Colon (tissue), 2 donors: ENCODE results near the gene PPP5C.
"Not testable (repeated sequence)": the region's sequence is repeated elsewhere in the genome, so short reads cannot be mapped to it uniquely, and the experiment has no call there.

Experiments used
- FAIRE-seq: peaks from 2 replicates; lab custom pipeline; 2012; peaks lifted over from hg19 to GRCh38; lab: Jason Lieb, UNC
- donor health status: control.
- donor health status: control.

PPP5C gene

DNA sequence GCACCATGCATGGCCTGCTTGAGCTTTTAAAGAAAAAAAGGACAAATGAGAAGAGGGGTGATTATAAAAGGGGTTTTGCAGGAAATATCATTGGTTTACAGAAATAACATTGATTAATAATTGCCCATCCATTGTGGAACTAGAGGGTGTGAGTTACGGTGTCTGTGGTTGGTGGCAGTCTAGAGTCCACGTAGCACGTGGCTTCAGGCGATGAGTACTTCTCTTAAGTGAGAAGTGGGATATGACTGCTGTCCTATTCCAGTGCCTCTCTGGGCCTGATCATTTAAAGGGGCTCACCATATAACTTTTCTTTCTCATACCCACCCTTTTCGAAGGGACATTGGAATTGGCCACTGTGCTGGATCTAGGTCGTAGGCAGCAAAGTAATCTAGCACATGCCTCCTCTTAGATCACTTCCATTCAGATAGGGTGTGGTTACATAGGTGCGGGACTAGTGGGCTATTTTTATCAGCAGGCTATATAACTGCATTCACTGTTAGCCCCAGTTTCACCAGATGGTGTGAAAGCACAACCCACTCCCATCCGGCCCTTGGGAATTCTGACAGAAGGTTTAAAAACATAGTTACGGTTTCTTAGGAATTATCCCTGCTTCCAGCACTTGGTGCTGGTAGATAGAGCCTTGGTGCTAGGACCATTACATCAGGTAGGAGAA lies 19.9 kb downstream of the PPP5C start:
- no peak for FAIRE-seq

DNA sequence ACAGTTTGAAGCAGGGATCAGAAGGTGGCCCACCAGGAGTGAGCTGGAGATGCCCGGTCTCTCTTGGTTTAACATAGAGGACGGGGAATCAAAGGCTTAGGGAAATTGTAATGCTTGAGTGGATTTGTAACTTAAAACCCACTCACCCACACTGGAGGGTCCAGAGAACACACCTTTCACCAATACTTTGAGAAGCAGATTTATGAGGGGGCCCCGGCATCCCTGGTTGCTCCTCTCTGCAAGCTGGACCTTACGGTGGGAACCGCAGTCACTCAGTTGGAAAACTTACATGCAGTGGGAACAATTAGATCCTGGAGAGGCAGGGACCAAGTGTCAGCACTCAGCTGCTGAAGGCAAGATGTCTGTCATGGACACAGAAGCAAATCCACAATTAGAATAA lies 20.5 kb downstream of the PPP5C start:
- no peak for FAIRE-seq

- no peak for FAIRE-seq
These were observed 21.2 kb downstream of the PPP5C start for GRCh38 chr19:46368116-46368515.

DNA sequence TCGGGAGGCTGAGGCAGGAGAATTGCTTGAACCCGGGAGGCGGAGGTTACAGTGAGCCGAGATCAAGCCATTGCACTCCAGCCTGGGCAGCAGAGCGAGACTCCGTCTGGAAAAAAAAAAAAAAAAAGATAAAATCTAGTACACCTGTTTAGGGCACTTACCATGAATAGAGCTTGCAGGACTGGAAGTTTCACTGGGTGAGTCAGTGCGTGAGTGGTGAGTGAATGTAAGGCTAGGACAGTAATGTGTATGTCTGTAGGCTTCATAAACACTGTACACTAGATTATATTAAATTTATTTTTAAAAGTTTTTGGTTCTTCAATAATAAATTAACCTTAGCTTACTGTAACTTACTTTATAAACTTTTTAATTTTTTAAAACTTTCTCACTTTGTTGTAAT lies 22.9 kb downstream of the PPP5C start:
- no peak for FAIRE-seq

GRCh38 chr19:46371371-46371901 lies 24.5 kb downstream of the PPP5C start:
- FAIRE-seq = no peak

DNA sequence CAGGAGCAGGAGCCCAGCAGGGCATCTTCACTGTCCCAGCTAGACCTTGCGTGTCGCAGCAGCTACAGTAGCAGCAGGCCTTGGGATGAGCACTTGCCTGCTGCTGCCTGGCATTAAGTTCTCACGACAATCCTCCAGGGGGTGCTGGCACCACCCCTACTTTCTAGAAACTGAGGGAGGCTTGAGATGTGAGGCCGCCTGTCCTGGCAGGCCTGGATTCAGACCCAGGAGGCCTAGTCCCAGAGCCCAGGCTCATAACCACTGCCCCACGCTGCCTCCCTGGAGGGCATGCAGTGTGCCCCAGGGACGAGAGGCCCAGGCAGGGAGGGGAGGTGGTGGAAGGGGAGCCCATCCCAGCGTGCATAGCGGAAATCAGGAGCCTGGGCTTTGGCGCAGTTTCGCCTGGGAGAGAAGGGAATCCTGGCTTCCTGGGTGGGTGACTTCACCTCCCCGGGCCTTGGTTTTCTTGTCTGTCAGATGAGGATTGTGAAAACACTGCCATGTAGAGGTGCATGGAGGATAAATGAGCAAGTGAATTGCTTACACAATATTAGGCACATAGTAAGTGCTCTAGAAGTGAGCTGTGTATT lies 26.1 kb downstream of the PPP5C start:
- FAIRE-seq = no peak

DNA sequence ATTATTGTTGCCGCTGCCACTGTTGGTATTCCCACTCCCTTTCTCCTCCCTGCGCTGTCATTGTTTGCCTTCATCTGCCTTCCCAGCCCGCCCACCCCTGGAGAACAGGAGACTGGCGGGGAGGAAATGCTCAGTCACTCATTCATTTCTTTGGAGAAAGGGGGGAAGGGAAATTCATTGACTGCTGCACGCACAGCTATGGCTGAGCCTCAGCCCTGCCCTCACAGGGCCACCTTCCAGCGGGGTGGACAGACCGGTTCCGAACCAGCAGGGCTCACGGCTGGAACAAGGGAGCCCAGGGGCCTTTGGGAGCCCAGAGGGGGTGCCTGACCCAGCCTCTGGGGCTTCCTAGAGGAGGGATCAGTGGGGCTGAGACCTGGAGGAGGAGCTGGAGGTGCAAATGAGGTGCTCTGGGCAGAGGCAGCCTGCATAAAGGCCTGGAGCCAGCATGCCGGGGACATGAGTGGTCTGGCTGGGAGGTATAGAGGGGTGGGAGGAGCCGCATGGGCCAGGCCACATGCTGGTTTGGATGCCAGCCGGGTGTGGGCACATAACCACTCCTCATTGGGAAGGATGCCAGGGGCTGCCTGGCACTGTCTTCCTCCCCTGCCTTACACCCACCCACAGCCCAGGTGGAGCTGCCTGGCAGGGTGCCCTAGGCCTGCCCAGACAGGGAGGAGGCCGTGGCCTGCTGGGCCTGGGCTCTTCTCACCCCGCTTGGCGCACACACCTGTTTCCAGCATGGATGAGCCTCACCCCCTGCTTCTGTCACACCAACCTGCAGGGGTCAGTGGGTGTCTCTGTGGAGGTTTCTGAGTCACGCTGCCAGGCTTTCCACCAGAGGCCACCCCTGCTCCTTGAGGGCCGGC lies 26.8 kb downstream of the PPP5C start:
- FAIRE-seq = no peak

GRCh38 chr19:46374536-46375475 lies 27.9 kb downstream of the PPP5C start:
- FAIRE-seq = no peak

GRCh38 chr19:46375476-46376067 lies 28.7 kb downstream of the PPP5C start:
- not testable (repeated sequence) for FAIRE-seq

- FAIRE-seq = no peak
These were observed 29.6 kb downstream of the PPP5C start for GRCh38 chr19:46376241-46377153.

DNA sequence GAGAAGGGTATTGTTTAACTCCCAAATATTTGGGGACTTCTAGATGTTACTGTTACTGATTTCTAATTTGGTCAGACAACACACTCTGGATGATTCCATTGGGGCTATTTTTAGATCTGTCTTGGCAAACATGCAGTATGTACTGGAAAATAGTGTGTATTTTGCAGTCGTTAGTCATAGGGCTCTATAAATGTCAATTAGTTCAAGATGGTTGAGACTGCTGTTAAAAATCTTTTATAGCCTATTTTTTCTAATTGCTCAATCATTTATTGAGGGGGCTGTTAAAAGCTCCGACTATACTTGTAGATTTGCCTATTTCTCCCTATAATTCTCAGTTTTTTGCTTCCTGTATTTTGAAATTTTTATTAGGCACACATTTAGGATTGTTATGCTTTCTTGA lies 31.4 kb downstream of the PPP5C start:
- FAIRE-seq = no peak

DNA sequence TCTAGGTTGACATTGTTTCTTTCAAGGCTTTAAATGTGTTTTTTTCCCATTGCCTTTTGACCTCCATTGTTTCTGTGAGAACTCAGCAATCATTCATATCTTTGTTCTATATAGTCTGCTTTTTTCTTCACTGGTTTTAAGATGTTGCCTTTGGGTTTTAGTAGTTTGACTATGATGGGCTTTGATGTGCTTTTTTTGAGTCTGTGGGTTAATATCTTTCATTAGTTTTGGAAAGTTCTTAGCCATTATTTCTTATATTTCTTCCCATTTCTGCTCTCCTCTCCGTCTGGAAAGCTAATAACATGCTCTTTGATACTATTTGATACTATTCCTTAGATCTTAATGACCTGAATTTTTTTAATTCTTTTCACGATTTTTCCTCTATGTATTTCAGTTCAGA lies 33.8 kb downstream of the PPP5C start:
- FAIRE-seq = no peak

- no peak for FAIRE-seq
These were observed 34.5 kb downstream of the PPP5C start for GRCh38 chr19:46381346-46381745.

- no peak for FAIRE-seq
These were observed 35.0 kb downstream of the PPP5C start for GRCh38 chr19:46381756-46382345.

GRCh38 chr19:46383171-46383815 lies 36.4 kb downstream of the PPP5C start:
- FAIRE-seq = no peak

DNA sequence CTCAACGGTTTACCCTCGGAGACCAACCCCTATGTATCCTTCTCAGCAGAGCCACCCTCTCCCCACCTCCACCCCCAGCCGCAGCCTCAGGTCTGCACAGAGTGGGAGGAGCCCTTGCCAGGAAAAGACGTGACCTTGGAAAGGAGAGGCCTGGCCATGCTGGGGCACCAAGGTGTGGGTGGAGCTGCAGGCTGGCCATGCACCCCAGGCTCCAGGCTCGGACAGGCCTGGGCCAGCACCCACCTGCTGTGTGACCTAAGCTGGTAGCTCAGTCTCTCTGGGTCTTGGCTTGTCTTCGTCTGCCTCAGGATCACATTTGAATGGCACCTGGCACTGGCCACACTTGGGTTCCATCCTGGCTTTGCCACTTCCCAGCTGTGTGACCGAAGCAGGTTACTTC lies 37.0 kb downstream of the PPP5C start:
- FAIRE-seq = no peak

- FAIRE-seq = no peak
These were observed 37.5 kb downstream of the PPP5C start for GRCh38 chr19:46384396-46384795.

- no peak for FAIRE-seq
These were observed 38.7 kb downstream of the PPP5C start for GRCh38 chr19:46385636-46386035.

- no peak for FAIRE-seq
These were observed 39.3 kb downstream of the PPP5C start for GRCh38 chr19:46386151-46386550.
